NCI-H460 (cell line): ENCODE data around the gene LELP1. TPM values are rescaled to one million over a fixed set of nuclear protein-coding genes. Genes with fewer than 3 reads are reported as not detected.
"Not testable (repeated sequence)": the region's sequence is repeated elsewhere in the genome, so short reads cannot be mapped to it uniquely, and the experiment has no call there.

Experiments
- DNase-seq: peaks from one replicate; pipeline ENCODE4 v3.0.0-alpha.2; 2016; ENCODE audit warnings: low read depth; ENCODE audit errors: extremely low read depth
- polyA plus RNA-seq: library from polyadenylated mRNA; depleted of rRNA; stranded (reverse); fragments of >200 nt; gene quantifications from 2 replicates; pipeline ENCODE4 v1.2.3, GENCODE V29; 2014; cell fraction: nucleus; rRNA removed
- total RNA-seq: library from RNA; depleted of rRNA; stranded (reverse); fragments of >200 nt; shearing (Covaris generic); gene quantifications from 2 replicates; pipeline ENCODE4 v1.2.3, GENCODE V29; 2014; rRNA removed

Gene LELP1
- total RNA-seq: not detected in 2 replicates
- polyA plus RNA-seq: not detected in 2 replicates

GRCh38 chr1:153203130-153203529, at the start of gene LELP1:
LELP1 (plus strand) TSS chr1:153203430; CDS start chr1:153204708, 1,278 bp downstream.
- DNase-seq: no peak

GRCh38 chr1:153155541-153155940, 47.7 kb upstream of the LELP1 start:
- DNase-seq: no peak

GRCh38 chr1:153168686-153169085, 34.5 kb upstream of the LELP1 start:
- DNase-seq: no peak

DNA sequence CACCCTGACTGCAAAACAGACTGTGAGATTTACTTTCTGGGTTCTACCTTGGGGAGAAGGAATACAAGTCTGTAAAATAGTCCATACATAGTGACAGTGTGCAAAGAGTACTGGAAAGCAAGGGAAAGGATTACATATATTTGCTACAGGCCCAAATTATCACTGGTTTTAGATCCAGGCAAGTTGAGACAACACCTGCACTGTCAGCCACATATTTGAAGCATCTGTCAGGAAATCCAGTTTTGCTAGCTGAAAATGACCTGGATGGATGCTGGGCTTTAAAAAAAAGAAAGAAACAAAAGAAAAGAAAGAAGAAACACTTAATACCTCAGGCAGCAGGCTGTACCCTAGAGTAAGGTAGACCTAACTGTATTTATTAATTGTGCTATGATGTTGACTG, 28.6 kb upstream of the LELP1 start:
- DNase-seq: no peak

DNA sequence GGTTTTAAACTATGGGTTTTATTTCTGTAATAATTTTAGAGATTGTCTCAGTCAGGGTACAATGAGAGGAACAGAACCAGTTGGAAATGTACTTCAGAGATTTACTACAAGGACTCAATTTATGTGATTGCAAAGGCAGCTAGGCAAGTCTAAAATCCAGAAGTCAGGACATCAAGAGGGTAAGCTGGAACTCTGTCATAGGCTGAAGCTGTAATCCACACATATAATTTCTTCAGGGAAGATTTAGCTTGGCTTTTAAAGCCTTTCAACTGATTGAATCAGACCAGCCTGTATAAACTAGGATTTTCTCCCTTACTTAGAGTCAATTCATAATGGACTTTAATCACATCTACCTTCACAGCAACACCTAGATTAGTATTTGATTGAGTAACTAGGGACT, 24.3 kb upstream of the LELP1 start:
- no peak for DNase-seq

DNA sequence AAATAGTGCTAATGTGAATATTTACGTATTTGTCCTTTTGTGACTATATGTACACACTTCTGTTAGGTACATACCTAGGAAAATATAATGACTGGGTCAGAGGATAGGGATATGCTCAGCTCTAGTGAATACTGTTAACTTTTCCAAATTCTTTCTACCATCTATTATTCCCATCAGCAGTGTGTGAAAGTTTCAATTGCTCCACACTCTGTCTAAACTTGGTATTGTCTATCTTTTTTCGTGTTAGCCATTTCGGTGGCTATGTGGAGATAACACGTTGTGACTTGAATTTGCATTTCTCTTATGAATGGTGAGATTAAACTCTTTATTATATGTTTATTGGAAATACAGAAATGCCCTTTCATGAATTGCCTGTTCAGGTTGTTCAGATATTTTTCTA, 22.7 kb upstream of the LELP1 start:
- no peak for DNase-seq

DNA sequence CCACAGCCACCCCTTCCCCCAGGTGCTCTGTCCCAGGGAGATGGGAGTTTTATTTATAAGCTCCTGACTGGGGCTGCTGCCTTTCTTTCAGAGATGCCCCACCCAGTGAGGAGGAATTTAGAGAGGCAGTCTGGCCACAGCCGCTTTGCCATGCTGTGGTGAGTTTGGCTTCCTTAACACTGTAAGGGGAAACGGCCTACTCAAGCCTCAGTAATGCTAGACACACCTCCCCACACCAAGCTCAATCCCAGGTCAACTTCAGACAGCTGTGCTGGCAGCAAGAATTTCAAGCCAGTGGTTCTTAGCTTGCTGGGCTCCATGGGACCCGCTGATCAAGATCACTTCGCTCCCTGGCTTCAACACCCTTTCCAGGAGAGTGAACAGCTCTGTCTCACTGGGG, 14.9 kb upstream of the LELP1 start:
- DNase-seq: not testable (repeated sequence)

DNA sequence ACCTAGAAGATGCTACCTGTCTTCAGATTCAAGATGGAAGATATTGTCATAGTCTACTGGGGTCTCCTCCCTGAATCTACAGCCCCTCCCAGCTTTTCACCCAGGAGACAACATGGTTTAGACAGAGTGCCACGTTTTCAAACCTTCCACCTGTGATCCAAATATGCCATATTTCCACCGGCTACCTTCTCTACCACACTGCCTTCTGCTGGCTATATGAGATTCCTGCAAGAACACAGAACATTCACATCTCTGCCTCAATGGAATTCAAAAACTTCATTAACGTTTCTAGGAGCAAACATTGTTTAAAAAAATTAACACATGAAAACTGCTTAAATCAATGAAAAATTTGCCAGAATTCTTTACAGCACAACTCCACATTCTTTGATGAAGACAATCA, 12.9 kb upstream of the LELP1 start:
- DNase-seq: no peak

- DNase-seq: peak; percentile 26
Measured at GRCh38 chr1:153192697-153193096, 10.5 kb upstream of the LELP1 start.

GRCh38 chr1:153194331-153195050, 8.7 kb upstream of the LELP1 start:
- DNase-seq: no peak

DNA sequence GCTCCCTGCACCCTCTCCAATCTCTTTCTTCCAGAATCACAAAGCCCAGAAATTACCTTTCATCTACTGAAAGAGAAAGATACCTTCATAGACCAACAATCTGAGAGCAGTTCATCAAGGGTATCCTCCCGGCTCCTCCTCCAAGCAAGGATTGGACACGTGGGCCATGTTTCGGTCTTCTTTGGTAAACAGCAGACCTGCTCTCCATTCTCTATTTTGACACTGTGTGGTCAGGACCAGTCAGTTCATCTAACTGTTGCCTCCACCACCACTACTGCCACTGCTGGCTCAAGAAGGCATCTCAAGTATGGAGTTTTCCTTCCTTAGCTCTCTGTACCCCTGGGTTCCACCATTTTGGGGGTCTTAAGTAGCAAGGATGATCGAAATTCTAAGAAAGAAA, 8.0 kb upstream of the LELP1 start:
- no peak for DNase-seq

DNA sequence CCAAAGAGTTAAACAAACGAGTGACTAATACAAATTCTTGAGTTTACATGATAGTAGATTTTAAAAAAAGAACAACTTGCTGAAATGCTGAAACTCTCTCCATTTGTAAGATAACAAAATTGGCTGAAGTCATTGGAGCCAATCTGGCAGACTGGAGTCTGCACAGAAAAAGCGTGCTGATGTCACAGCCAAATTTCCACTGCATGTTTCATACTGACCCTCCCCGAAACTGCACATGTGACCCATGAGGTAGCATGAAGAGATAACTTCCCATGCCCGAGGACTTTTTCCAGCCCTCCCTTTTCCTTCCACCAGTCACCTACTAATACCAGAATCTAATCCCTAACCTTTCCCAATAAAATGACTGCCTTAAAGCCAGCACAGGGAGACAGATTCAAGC, 1.2 kb upstream of the LELP1 start:
- DNase-seq: no peak

DNA sequence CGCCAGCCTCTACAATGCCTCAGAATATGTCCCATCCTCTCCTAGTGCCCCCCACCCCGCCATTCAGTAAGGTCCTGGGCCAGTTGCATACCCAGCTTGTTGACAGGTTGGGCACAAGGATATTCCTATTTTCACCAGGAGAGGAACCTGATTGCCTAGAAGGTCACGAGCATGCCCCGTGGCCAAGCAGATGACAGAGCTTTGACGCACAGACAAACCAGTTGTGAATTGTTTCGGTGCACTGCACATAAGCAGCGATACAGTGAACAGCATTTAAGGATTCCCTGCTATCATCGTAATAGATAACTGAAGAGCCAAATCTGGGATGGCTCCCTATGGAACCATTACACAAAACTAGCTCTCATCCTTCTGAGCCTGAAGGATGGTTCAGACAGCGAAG, 3.4 kb downstream of the LELP1 start:
- DNase-seq: no peak

GRCh38 chr1:153210206-153210605, 7.0 kb downstream of the LELP1 start:
- no peak for DNase-seq

DNA sequence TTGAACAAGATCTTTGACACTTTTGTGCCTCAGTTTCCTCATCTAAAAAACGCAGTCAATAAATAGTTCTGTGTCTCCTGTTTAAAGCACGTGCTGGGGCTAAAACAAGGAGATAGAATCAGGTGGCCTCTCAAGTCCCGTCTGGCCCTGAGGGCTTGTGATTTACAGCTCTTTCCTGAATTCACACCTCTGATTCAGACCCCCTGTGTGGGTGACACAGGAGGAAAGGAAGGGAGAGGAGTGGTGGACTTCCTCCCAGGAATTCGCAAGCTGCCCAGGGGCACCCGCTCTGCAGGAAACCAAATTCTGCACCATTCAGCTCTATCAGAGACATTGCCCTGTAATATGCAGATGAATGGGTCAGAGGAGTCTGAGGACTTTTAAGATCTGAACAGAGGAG, 9.0 kb downstream of the LELP1 start:
- no peak for DNase-seq

- DNase-seq: no peak
Measured at GRCh38 chr1:153213519-153213918, 10.3 kb downstream of the LELP1 start.

GRCh38 chr1:153217212-153217611, 14.0 kb downstream of the LELP1 start, which contains the start of gene PRR9:
PRR9 (plus strand) TSS chr1:153217584; CDS start chr1:153218145, 561 bp downstream.
- DNase-seq: no peak

GRCh38 chr1:153217744-153218416, 14.7 kb downstream of the LELP1 start:
- no peak for DNase-seq

- DNase-seq: no peak
Measured at GRCh38 chr1:153220606-153221303, 17.5 kb downstream of the LELP1 start.

DNA sequence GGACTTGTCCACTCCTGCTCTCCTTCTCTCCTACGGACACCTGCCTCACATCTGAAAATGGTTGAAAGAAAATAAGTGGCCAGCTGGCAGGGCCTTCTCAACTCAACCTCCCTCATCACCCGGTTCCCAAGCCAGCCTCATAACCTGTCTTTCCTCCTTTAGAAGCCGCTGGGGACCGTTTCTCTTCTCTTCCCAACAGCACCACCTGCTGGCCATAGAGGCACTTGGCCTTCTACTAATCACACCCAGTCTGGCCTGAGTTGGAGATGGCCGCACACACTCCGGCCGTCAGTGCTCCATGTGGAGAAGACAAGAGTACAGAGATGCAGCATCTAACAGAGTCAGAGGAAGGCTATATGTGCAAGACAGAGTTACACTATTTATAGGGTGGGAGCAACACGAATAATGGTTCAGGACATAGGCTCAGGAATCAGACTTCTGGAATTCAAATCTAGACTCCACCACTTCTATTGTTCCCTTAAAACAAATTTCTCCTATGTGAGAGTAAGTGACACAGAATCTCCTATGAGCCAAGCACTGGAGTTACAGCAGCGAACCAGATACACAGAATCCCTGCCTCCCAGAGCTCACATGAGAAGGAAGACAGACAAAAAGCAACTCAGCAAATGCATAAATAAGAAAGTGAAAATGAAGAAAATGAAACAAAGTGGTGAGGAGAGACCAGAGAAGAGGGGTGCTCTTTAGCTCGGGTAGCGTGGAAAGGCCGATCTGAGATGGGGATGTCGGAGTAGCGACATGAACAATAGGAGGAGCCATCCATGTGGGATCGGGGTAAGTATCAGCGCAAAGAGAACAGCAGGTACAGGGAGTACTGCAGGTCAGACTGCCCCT, 20.0 kb downstream of the LELP1 start:
- DNase-seq: peak; percentile 65

GRCh38 chr1:153227810-153228209, 24.6 kb downstream of the LELP1 start:
- no peak for DNase-seq
